Prostate gland (tissue), 2 donors: ENCODE data around the gene CHST11. TPM values are rescaled to one million over a fixed set of nuclear protein-coding genes. Genes with fewer than 3 reads are reported as not detected.
A peak's percentile ranks its signal among the peaks of the same experiment; 100 is the strongest.

Experiments used
- DNase-seq: peaks from one replicate; pipeline ENCODE4 v3.0.0-alpha.2; 2019; ENCODE audit warnings: low spot score
- H3K27ac ChIP-seq, 2 donors: fragments of 200-600 bp; sonication (generic); 2 replicates each; pipeline ENCODE4 v1.5.1; 2017 to 2019
- H3K27me3 ChIP-seq: fragments of 200-600 bp; sonication (generic); replicated peaks from 2 replicates; pipeline ENCODE4 v1.5.1; 2019; ENCODE audit not compliant: insufficient read depth
- H3K36me3 ChIP-seq, 2 donors: fragments of 200-600 bp; sonication (generic); 1 replicate in 1 of 2; 2 replicates in 1 of 2; pipeline versions ENCODE4 v1.5.1 to v1.8.1; 2017 to 2019
- H3K4me1 ChIP-seq: fragments of 200-600 bp; sonication (generic); replicated peaks from 2 replicates; pipeline ENCODE4 v1.5.1; 2019
- H3K4me3 ChIP-seq, 2 donors: fragments of 200-600 bp; sonication (generic); 2 replicates each; pipeline ENCODE4 v1.5.1; 2017 to 2019
- H3K9me3 ChIP-seq: fragments of 200-600 bp; sonication (generic); 2 replicates; pipeline ENCODE4 v1.5.1; 2017
- CTCF ChIP-seq, 4 experiments: fragments of 200-600 bp in 2 of 4; fragments of 450-650 bp in 2 of 4; sonication (generic) in 2 of 4; IDR thresholded peaks; 1 replicate in 3 of 4; 2 replicates in 1 of 4; pipeline ENCODE4 v1.5.1; 2016 to 2019; ENCODE audit warnings: antibody characterized with exemption in 4 of 4, mild to moderate bottlenecking in 2 of 4, moderate library complexity in 2 of 4
- POLR2A ChIP-seq: fragments of 450-650 bp; IDR thresholded peaks from one replicate; pipeline ENCODE4 v1.6.1; 2016; ENCODE audit warnings: antibody characterized with exemption, mild to moderate bottlenecking
- POLR2AphosphoS5 ChIP-seq: sonication (generic); formaldehyde crosslinking; IDR thresholded peaks from one replicate; pipeline ENCODE4 v1.6.1; 2017; ENCODE audit warnings: antibody characterized with exemption
- WGBS: methylation state at CpG from one replicate; pipeline ENCODE4 v1.1.5; 2018; 5-methylcytosine and 5-hydroxymethylcytosine counted together
- intact Hi-C: fragments of 100-400 bp; cut with DNase I; formaldehyde crosslinking; loops from one replicate; pipeline ENCODE4 v1.14.2; 2022
- total RNA-seq, 2 donors: library from RNA; depleted of rRNA; stranded (reverse); fragments of >200 nt; gene quantifications; one replicate each; pipeline ENCODE4 v1.1.0, GENCODE V29; 2016

The CHST11 gene
- total RNA-seq, 2 donors from 2014 or later: 10.4 to 25.4 TPM

- Histone ChIP-seq H3K9me3 (no peaks in the 10 kb centered on the region), H3K4me1 (no peaks in the 10 kb centered on the region), H3K27ac (peak overlapping the region; percentile 44 to 45), H3K4me3 (no peak overlapping the region), H3K36me3 (no peaks in the 10 kb centered on the region), H3K27me3 (no peaks in the 10 kb centered on the region)
- 30% methylated on average over 4 of the region's 4 CpGs for WGBS
- intact Hi-C loops: no loop called here
- peak; percentile 38 for DNase-seq
- TF ChIP-seq CTCF (IDR thresholded peaks at IDR 0.05): no peak
- peak; percentile 75 for TF ChIP-seq POLR2AphosphoS5
- TF ChIP-seq POLR2A: no peak
Observed at GRCh38 chr12:104499668-104500332, 43.1 kb downstream of the CHST11 start.

GRCh38 chr12:104501115-104501514 lies 44.4 kb downstream of the CHST11 start:
- 81% methylated on average over 1 of the region's 1 CpG for WGBS
- Histone ChIP-seq H3K27me3 (no peaks in the 10 kb centered on the region), H3K36me3 (no peaks in the 10 kb centered on the region), H3K9me3 (no peaks in the 10 kb centered on the region), H3K4me3 (no peak overlapping the region), H3K27ac (no peak overlapping the region), H3K4me1 (no peaks in the 10 kb centered on the region)
- no peak for DNase-seq
- intact Hi-C loops: no loop called here
- TF ChIP-seq POLR2AphosphoS5: no peak
- no peak for TF ChIP-seq POLR2A
- no peak for TF ChIP-seq CTCF (IDR thresholded peaks at IDR 0.05)

GRCh38 chr12:104501660-104502059 lies 44.9 kb downstream of the CHST11 start:
- WGBS: 71% methylated on average over 3 of the region's 3 CpGs

GRCh38 chr12:104502217-104502616 lies 45.5 kb downstream of the CHST11 start:
- 93% methylated on average over 5 of the region's 5 CpGs for WGBS
- intact Hi-C loops: no loop called here
- no peaks in the 10 kb centered on the region for H3K4me1 ChIP-seq
- no peaks in the 10 kb centered on the region for H3K9me3 ChIP-seq
- H3K36me3 ChIP-seq: no peaks in the 10 kb centered on the region
- no peaks in the 10 kb centered on the region for H3K27me3 ChIP-seq
- H3K27ac ChIP-seq: no peak overlapping the region
- no peak for DNase-seq
- H3K4me3 ChIP-seq: no peak overlapping the region
- TF ChIP-seq POLR2AphosphoS5: no peak
- TF ChIP-seq CTCF (IDR thresholded peaks at IDR 0.05): no peak
- TF ChIP-seq POLR2A: no peak

More at GRCh38 chr12:104501660-104502059, 44.9 kb downstream of the CHST11 start:
- Histone ChIP-seq H3K36me3 (no peaks in the 10 kb centered on the region), H3K9me3 (no peaks in the 10 kb centered on the region), H3K4me3 (no peak overlapping the region), H3K4me1 (no peaks in the 10 kb centered on the region), H3K27ac (no peak overlapping the region), H3K27me3 (no peaks in the 10 kb centered on the region)
- TF ChIP-seq POLR2A: no peak
- TF ChIP-seq POLR2AphosphoS5: no peak
- no peak for TF ChIP-seq CTCF (IDR thresholded peaks at IDR 0.05)
- intact Hi-C loops: no loop called here
- DNase-seq: no peak

GRCh38 chr12:104502638-104503037 lies 45.9 kb downstream of the CHST11 start:
- Histone ChIP-seq H3K4me3 (no peak overlapping the region), H3K27ac (no peak overlapping the region), H3K9me3 (no peaks in the 10 kb centered on the region), H3K36me3 (no peaks in the 10 kb centered on the region), H3K4me1 (no peaks in the 10 kb centered on the region), H3K27me3 (no peaks in the 10 kb centered on the region)
- DNase-seq: no peak
- WGBS: 76% methylated on average over 6 of the region's 6 CpGs
- intact Hi-C loops: no loop called here
- no peak for TF ChIP-seq POLR2A
- TF ChIP-seq CTCF (IDR thresholded peaks at IDR 0.05): no peak
- no peak for TF ChIP-seq POLR2AphosphoS5
